NCI-H748 (cell line): Measurements from ENCODE around the gene ARL17B.
A peak's percentile ranks its signal among the peaks of the same experiment; 100 is the strongest.
"Not testable (repeated sequence)": the region's sequence is repeated elsewhere in the genome, so short reads cannot be mapped to it uniquely, and the experiment has no call there.

ENCODE experiments used
- DNase-seq: peaks from one replicate; lab custom pipeline; 2025; ENCODE audit not compliant: unreplicated experiment; lab: John Stamatoyannopoulos, UW

The ARL17B gene

DNA sequence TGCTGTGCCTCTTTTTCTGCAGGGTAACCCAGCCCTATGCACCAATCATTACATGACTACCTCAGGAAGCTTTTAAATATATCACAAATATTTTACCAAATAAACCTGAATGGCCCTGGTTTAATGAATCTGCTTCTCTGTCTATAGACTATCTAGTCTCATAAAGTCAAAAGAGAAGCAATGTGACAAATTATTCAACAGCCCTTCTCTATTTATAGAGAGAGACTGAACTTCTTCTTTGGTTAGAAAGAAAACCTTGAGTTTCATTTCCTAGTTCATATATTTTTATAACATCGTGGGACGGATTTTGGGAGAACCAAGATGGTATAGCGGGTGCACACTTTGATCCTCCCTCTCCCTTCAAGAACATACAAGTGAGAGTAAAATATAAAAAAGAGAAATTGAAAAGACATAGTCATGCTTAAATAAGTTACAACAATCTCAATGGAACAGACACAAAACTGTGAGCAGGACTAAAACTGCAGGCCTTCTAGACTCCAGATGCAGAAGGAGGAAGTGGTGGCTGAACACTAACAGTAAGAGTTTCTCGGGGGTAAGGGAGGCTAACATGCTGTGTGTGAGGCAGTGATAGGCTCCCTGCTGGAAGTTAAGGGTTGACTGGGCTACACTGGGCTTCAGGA is 70.5 kb downstream of the ARL17B start:
- DNase-seq, result not testable (repeated sequence)

GRCh38 chr17:46287587-46287986 is 74.0 kb downstream of the ARL17B start:
- DNase-seq, result not testable (repeated sequence)

DNA sequence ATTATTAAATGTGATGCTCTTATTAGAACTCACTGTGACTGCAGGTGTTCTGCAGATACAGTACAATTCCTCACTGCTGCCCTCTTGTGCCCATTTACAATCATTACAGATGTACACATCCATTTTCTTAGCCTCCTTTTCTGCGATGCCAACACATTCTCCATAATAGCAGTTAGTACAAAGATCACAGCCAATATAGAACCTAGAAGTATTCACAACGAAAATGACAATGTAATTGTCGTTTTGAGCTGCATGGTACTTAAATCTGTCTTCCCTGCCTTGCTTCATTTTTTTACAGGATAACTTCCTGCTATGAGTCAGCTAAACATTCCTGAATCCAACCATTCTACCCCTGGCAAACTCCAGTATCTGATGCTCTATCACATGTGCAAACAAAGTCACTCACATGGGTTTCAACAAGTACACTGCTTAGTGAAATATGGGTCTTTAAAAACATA is 74.8 kb downstream of the ARL17B start:
- DNase-seq, result peak; percentile 56

DNA sequence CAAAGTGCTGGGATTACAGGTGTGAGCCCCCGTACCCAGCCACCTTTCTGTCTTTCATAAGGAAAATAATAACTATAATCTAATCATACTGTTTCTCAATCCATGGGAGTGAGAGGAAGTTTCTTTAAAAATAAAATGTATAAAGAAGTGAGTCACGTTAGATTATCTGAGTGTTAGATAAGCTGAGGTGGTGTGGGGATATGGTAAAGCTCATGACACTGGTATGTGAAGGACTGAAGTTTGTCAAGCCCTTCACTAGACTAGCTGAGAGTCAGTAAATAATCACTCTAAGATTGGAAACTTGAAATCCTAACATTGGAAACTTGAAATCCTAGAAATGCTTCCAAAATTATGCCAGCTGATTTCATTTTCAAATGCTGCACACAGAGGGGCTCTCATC is 76.1 kb downstream of the ARL17B start:
- not testable (repeated sequence) for DNase-seq

- not testable (repeated sequence) for DNase-seq
These were observed 77.1 kb downstream of the ARL17B start for GRCh38 chr17:46284467-46284866.

DNA sequence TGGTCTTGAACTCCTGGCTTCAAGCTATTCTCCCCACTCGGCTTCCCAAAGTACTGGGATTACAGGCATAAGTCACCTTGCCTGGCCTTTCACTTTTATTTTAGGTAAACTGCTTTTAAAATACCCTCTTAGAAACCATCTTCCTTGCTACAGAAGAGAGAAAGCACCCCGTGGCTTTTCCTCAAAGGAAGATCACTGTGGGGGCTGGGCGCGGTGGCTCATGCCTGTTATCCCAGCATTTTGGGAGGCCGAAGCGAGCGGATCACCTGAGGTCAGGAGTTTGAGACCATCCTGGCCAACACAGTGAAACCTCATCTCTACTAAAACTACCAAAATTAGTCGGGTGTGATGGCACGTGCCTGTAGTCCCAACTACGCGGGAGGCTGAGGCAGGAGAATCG is 78.9 kb downstream of the ARL17B start:
- DNase-seq, result not testable (repeated sequence)

GRCh38 chr17:46281336-46281735 is 80.2 kb downstream of the ARL17B start:
- DNase-seq, result not testable (repeated sequence)

- DNase-seq, result peak; percentile 51
These were observed 84.7 kb downstream of the ARL17B start for GRCh38 chr17:46276728-46277479.

GRCh38 chr17:46274238-46274637 is 87.3 kb downstream of the ARL17B start:
- DNase-seq, result peak; percentile 16

DNA sequence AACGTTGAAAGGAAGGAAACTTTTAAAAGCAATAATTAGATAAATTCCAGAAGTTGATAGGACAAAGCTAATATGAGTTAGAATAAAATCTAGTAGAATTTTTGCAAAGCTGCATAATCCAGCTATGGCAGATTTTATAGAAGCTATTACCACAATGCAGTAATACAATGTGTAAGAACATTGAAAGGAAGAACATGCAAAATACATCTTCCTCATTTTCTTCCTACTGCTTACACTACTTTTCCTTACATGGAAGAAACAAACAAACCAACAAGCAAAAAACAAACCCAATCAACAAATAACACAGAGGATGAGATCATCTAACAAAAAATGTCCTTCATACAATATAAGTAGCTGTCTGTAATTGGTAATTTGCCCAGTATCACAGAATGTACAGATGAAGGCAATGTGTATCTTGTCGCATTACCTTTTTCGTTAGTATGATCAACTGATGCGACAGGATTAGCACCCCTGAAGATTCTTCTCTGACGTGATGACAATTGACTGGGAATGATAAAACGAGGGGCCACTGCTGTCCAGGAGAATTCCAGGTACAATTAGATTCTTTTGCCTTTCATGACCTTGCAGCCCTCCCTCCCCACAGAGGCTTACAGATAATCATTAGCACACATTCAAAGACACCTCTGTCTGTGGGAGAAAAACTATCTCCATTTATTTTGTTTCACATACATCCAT is 87.9 kb downstream of the ARL17B start:
- no peak for DNase-seq

- DNase-seq, result no peak
These were observed 91.5 kb downstream of the ARL17B start for GRCh38 chr17:46270032-46270431.

- peak; percentile 93 for DNase-seq
These were observed 94.7 kb downstream of the ARL17B start for GRCh38 chr17:46266656-46267544.

GRCh38 chr17:46266063-46266655 is 95.4 kb downstream of the ARL17B start:
- not testable (repeated sequence) for DNase-seq

DNA sequence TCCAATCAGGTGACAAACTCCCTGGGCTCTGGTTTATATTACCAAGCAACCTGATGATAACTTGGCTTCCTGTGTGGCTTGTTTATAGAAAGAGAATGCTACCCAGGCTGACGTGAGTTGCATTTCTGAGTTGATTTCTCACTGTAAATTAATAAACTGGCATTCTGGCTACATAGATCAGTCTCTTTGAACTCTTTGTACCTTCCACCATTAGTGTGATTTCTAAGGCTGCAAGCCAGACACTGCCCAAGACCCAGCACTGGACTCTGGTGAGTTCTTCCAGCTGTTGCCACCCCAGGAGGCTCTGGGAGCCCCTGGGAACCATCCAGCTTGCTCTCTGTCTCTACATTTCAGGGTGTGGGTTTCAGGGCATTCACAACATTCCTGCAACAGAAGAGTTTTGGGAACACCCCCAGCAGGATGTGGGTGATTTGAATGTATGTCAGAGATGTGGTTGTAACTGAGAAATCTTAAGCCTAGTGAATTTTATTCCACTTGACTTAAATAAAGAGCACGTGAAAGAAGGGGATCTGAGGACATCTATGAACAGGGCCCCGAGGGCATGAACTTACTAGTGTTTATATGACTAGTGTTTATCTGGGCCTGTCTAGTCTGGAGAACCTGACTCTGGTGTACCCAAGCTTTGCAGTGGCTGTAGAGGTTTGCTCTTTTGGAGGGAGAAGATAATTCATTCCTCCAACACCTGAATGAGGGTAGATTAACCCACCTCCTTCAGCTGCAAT is 96.9 kb downstream of the ARL17B start:
- DNase-seq, result no peak

- no peak for DNase-seq
These were observed 99.3 kb downstream of the ARL17B start for GRCh38 chr17:46262271-46262670.

- DNase-seq, result peak; percentile 43
These were observed 101.5 kb downstream of the ARL17B start for GRCh38 chr17:46259845-46260661.

DNA sequence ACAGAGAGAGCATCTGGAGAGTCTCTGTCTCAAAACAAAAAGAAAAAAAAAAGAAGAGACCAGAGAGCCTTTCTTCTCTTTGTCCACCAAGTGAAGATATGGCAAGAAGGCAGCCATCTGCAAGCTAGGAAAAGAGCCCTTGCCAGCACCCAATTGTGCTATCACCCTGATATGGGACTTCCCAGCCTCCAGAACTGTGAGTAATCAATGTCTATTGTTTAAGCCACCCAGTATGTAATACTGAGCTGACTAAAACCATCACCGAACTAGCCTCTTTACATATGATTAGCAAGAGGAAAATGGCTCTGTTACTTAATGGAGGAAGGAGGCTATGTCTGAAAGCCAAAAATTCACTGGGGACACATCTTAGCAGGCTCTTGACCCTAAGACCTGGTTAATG is 105.2 kb downstream of the ARL17B start:
- DNase-seq, result not testable (repeated sequence)

DNA sequence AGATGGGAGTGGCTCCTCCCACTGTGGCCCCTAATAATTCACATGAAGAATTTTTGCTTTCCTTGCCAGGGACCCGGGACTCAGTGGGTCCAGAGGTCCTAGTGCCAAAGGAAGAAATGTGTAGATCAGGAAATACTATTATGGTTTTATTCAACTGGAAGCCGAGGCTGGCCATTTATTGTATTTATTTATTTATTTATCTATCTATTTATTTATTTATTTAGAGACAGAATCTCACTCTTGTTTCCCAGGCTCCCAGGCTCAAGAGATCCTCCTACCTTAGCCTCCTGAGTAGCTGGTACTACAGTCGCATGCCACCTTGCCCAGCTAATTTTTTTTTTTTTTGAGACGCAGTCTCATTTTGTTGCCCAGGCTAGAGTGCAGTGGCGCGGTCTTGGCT is 107.4 kb downstream of the ARL17B start:
- not testable (repeated sequence) for DNase-seq

- DNase-seq, result peak; percentile 53
These were observed 107.8 kb downstream of the ARL17B start for GRCh38 chr17:46253722-46254121.
